ENCODE measurements around the gene OPALIN.
"Not testable (repeated sequence)": the region's sequence is repeated elsewhere in the genome, so short reads cannot be mapped to it uniquely, and the experiment has no call there.

The OPALIN gene

GRCh38 chr10:96313344-96313743 is 45.5 kb downstream of the OPALIN start:
- Histone ChIP-seq H3K36me3 (ENCODE audit: control insufficient read depth, insufficient read depth, low read length) (no peaks in the 10 kb centered on the region), H3K4me3 (replicated peaks; ENCODE audit: low read depth, low read length) (no peak overlapping the region), H3K27me3 (replicated peaks; ENCODE audit: control insufficient read depth, insufficient read depth, low read length) (no peaks in the 10 kb centered on the region)
- no peak for TF ChIP-seq CTCF (IDR thresholded peaks at IDR 0.05; ENCODE audit: insufficient read depth, low read length, poor library complexity, severe bottlenecking)
- no peak for DNase-seq (ENCODE audit: extremely low read depth, insufficient read length)

- H3K4me3 ChIP-seq (replicated peaks; ENCODE audit: low read depth, low read length), result no peak overlapping the region
- H3K27me3 ChIP-seq (replicated peaks; ENCODE audit: control insufficient read depth, insufficient read depth, low read length), result no peaks in the 10 kb centered on the region
- H3K36me3 ChIP-seq (ENCODE audit: control insufficient read depth, insufficient read depth, low read length), result no peaks in the 10 kb centered on the region
These were observed 47.6 kb downstream of the OPALIN start for GRCh38 chr10:96311180-96311715.

GRCh38 chr10:96310321-96310669 is 48.5 kb downstream of the OPALIN start:
- Histone ChIP-seq H3K4me3 (replicated peaks; ENCODE audit: low read depth, low read length) (no peak overlapping the region), H3K36me3 (ENCODE audit: control insufficient read depth, insufficient read depth, low read length) (no peaks in the 10 kb centered on the region), H3K27me3 (replicated peaks; ENCODE audit: control insufficient read depth, insufficient read depth, low read length) (no peaks in the 10 kb centered on the region)
- DNase-seq (ENCODE audit: extremely low read depth, insufficient read length), result no peak
- TF ChIP-seq CTCF (IDR thresholded peaks at IDR 0.05; ENCODE audit: insufficient read depth, low read length, poor library complexity, severe bottlenecking), result no peak

More at GRCh38 chr10:96311180-96311715, 47.6 kb downstream of the OPALIN start:
- no peak for DNase-seq (ENCODE audit: extremely low read depth, insufficient read length)
- TF ChIP-seq CTCF (IDR thresholded peaks at IDR 0.05; ENCODE audit: insufficient read depth, low read length, poor library complexity, severe bottlenecking), result no peak

GRCh38 chr10:96309628-96310320 is 49.0 kb downstream of the OPALIN start:
- no peak for TF ChIP-seq CTCF (IDR thresholded peaks at IDR 0.05; ENCODE audit: insufficient read depth, low read length, poor library complexity, severe bottlenecking)
- no peak for DNase-seq (ENCODE audit: extremely low read depth, insufficient read length)
- H3K27me3 ChIP-seq (replicated peaks; ENCODE audit: control insufficient read depth, insufficient read depth, low read length), result no peaks in the 10 kb centered on the region
- no peak overlapping the region for H3K4me3 ChIP-seq (replicated peaks; ENCODE audit: low read depth, low read length)
- no peaks in the 10 kb centered on the region for H3K36me3 ChIP-seq (ENCODE audit: control insufficient read depth, insufficient read depth, low read length)

GRCh38 chr10:96308854-96309253 is 49.9 kb downstream of the OPALIN start:
- not testable (repeated sequence) for DNase-seq (ENCODE audit: extremely low read depth, insufficient read length); H3K4me3 ChIP-seq (replicated peaks; ENCODE audit: low read depth, low read length); H3K36me3 ChIP-seq (ENCODE audit: control insufficient read depth, insufficient read depth, low read length); H3K27me3 ChIP-seq (replicated peaks; ENCODE audit: control insufficient read depth, insufficient read depth, low read length)

- TF ChIP-seq CTCF (IDR thresholded peaks at IDR 0.05; ENCODE audit: insufficient read depth, low read length, poor library complexity, severe bottlenecking), result no peak
- DNase-seq (ENCODE audit: extremely low read depth, insufficient read length), result no peak
- H3K4me3 ChIP-seq (replicated peaks; ENCODE audit: low read depth, low read length), result no peak overlapping the region
- no peaks in the 10 kb centered on the region for H3K27me3 ChIP-seq (replicated peaks; ENCODE audit: control insufficient read depth, insufficient read depth, low read length)
- no peaks in the 10 kb centered on the region for H3K36me3 ChIP-seq (ENCODE audit: control insufficient read depth, insufficient read depth, low read length)
These were observed 52.3 kb downstream of the OPALIN start for GRCh38 chr10:96306516-96306915.

Measured in GM06990 (cell line).